Measurements from ENCODE around the gene FAM186B. TPM values are rescaled to one million over a fixed set of nuclear protein-coding genes. Genes with fewer than 3 reads are reported as not detected.
A peak's percentile ranks its signal among the peaks of the same experiment; 100 is the strongest.

Gene FAM186B
- total RNA-seq, 2 donors from 2014 or later: 0.11 to 0.27 TPM

GRCh38 chr12:49645146-49646039 is 40.0 kb upstream of the FAM186B start:
- H3K9me3 ChIP-seq: no peaks in the 10 kb centered on the region
- no peak overlapping the region for H3K27ac ChIP-seq
- intact Hi-C loops (cut with DNase I): no loop called here
- no peaks in the 10 kb centered on the region for H3K27me3 ChIP-seq
- H3K36me3 ChIP-seq: no peaks in the 10 kb centered on the region
- TF ChIP-seq, protein P1, sequence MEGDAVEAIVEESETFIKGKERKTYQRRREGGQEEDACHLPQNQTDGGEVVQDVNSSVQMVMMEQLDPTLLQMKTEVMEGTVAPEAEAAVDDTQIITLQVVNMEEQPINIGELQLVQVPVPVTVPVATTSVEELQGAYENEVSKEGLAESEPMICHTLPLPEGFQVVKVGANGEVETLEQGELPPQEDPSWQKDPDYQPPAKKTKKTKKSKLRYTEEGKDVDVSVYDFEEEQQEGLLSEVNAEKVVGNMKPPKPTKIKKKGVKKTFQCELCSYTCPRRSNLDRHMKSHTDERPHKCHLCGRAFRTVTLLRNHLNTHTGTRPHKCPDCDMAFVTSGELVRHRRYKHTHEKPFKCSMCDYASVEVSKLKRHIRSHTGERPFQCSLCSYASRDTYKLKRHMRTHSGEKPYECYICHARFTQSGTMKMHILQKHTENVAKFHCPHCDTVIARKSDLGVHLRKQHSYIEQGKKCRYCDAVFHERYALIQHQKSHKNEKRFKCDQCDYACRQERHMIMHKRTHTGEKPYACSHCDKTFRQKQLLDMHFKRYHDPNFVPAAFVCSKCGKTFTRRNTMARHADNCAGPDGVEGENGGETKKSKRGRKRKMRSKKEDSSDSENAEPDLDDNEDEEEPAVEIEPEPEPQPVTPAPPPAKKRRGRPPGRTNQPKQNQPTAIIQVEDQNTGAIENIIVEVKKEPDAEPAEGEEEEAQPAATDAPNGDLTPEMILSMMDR (IDR thresholded peaks at IDR 0.05): no peak
- DNase-seq: no peak
- H3K9ac ChIP-seq (ENCODE audit: low read depth in 2 of 2, low read length in 2 of 2): no peak overlapping the region
- H3K4me1 ChIP-seq: no peaks in the 10 kb centered on the region
- no peak overlapping the region for H3K4me3 ChIP-seq

DNA sequence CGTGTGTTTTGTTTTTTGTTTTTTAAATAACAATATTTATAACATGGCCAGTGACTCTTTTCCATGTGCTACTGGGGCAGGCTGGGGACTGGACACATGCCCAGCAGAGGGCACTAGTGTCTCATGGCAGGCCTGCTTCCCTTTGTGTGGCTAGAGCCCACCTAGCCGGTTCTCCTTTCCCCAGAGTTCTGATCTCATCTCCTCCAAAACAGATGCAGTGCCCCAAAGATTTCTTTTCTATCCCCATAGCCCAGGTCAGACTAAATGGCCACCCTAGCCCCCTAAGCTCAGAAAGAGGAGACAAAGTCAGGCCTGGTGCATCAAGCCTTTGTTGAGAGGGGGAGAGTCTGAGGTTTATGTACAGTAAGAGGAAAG is 39.2 kb upstream of the FAM186B start:
- intact Hi-C loops (cut with DNase I): loop anchor here (1.0 kb wide), 1 partner anchor 64 kb away; no protein-coding TSS in a partner anchor
- TF ChIP-seq, protein P1 (IDR thresholded peaks at IDR 0.05): peak; percentile 94
- no peak overlapping the region for H3K9ac ChIP-seq (ENCODE audit: low read depth in 2 of 2, low read length in 2 of 2)
- no peaks in the 10 kb centered on the region for H3K9me3 ChIP-seq
- H3K4me1 ChIP-seq: no peaks in the 10 kb centered on the region
- peak; percentile 77 for DNase-seq
- H3K27me3 ChIP-seq: no peaks in the 10 kb centered on the region
- H3K27ac ChIP-seq: no peak overlapping the region
- H3K36me3 ChIP-seq: no peaks in the 10 kb centered on the region
- H3K4me3 ChIP-seq: no peak overlapping the region

- no peak overlapping the region for H3K4me3 ChIP-seq
- no peaks in the 10 kb centered on the region for H3K4me1 ChIP-seq
- H3K27me3 ChIP-seq: no peaks in the 10 kb centered on the region
- H3K36me3 ChIP-seq: no peaks in the 10 kb centered on the region
- H3K27ac ChIP-seq: no peak overlapping the region
- intact Hi-C loops (cut with DNase I): loop anchor here (1.0 kb wide), 1 partner anchor 64 kb away; no protein-coding TSS in a partner anchor
- H3K9me3 ChIP-seq: no peaks in the 10 kb centered on the region
- no peak overlapping the region for H3K9ac ChIP-seq (ENCODE audit: low read depth in 2 of 2, low read length in 2 of 2)
- no peak for DNase-seq
- TF ChIP-seq, protein P1 (IDR thresholded peaks at IDR 0.05): no peak
Observed at GRCh38 chr12:49643961-49644619, 38.7 kb upstream of the FAM186B start.

DNA sequence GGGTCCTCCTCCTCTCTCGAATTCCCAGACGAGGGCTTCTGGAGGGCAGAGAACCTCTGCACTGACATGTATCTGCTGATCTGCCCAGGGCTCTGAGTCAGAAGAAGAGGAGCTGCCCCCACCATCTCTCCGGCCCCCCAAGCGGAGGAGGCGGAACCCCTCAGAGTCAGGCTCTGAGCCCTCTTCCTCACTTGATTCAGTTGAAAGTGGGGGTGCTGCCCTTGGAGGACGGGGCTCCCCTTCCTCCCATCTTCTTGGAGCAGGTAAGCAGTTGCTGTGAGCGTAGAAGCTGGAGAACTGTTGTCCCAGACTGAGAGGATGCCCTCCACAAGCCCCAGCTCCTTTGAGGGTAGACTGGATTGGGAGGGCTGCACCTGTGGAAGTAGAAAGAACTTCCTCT is 37.7 kb upstream of the FAM186B start:
- no peaks in the 10 kb centered on the region for H3K36me3 ChIP-seq
- intact Hi-C loops (cut with DNase I): no loop called here

GRCh38 chr12:49642370-49642802 is 36.9 kb upstream of the FAM186B start:
- H3K27ac ChIP-seq: no peak overlapping the region
- intact Hi-C loops (cut with DNase I): no loop called here
- H3K4me3 ChIP-seq: no peak overlapping the region
- no peak for DNase-seq
- no peaks in the 10 kb centered on the region for H3K27me3 ChIP-seq
- TF ChIP-seq, protein P1 (IDR thresholded peaks at IDR 0.05): no peak
- H3K36me3 ChIP-seq: no peaks in the 10 kb centered on the region
- H3K9me3 ChIP-seq: no peaks in the 10 kb centered on the region
- H3K9ac ChIP-seq (ENCODE audit: low read depth in 2 of 2, low read length in 2 of 2): no peak overlapping the region
- no peaks in the 10 kb centered on the region for H3K4me1 ChIP-seq

More for the DNA sequence above, 37.7 kb upstream of the FAM186B start:
- Histone ChIP-seq H3K27ac (no peak overlapping the region), H3K4me1 (no peaks in the 10 kb centered on the region), H3K4me3 (no peak overlapping the region), H3K9ac (ENCODE audit: low read depth in 2 of 2, low read length in 2 of 2) (no peak overlapping the region), H3K9me3 (no peaks in the 10 kb centered on the region), H3K27me3 (no peaks in the 10 kb centered on the region)
- DNase-seq: no peak
- TF ChIP-seq, protein P1 (IDR thresholded peaks at IDR 0.05): no peak
